Gastroesophageal sphincter (tissue), 3 donors: ENCODE measurements around the gene PRKAG2.

Experiments
- POLR2AphosphoS5 ChIP-seq: sonication (generic); formaldehyde crosslinking; IDR thresholded peaks from one replicate; pipeline ENCODE4 v1.6.1; 2017; ENCODE audit warnings: antibody characterized with exemption
- TF ChIP-seq, protein P1 (sequence below), 4 experiments: fragments of 200-600 bp in 2 of 4; fragments of 450-650 bp in 2 of 4; sonication (generic) in 1 of 4; IDR thresholded peaks; one replicate each; pipeline ENCODE4 v1.5.1; 2017 to 2019; ENCODE audit warnings: antibody characterized with exemption in 4 of 4, mild to moderate bottlenecking in 2 of 4, moderate library complexity in 2 of 4

DNA sequence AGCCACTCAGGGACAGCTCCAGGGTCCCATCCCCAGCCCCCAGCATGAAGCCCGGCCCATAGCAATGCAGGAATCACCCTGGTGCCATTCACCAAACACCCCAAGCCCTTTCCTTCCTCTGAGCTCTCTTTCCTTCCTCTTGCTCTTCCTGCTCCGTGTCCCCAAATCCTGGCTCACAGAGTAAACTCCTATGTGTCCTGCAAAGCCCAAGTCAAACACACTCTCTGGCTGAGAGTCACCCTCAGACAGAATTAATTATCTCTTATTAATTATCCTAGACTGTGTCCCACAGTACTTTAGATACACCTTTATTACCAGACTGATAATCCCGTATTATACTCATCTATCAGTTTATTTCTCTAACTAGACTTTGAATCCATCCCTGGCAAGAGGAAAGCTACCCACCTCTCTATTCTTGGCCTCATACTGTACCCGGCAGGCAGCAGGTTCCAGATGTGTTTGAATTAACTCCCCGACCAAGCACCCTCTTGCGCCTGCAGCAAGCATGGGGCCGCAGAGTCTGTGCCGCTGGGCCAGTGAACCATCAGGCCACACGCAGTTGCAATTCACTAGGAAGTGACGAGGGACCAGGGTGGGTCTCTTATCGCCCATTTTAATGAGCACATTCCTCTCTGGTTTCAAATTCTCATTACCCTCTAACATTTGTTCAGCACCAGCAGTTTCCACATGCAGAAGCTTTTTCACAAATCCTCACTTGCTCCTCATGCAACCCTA lies 86.7 kb downstream of the PRKAG2 start:
- TF ChIP-seq, protein P1, sequence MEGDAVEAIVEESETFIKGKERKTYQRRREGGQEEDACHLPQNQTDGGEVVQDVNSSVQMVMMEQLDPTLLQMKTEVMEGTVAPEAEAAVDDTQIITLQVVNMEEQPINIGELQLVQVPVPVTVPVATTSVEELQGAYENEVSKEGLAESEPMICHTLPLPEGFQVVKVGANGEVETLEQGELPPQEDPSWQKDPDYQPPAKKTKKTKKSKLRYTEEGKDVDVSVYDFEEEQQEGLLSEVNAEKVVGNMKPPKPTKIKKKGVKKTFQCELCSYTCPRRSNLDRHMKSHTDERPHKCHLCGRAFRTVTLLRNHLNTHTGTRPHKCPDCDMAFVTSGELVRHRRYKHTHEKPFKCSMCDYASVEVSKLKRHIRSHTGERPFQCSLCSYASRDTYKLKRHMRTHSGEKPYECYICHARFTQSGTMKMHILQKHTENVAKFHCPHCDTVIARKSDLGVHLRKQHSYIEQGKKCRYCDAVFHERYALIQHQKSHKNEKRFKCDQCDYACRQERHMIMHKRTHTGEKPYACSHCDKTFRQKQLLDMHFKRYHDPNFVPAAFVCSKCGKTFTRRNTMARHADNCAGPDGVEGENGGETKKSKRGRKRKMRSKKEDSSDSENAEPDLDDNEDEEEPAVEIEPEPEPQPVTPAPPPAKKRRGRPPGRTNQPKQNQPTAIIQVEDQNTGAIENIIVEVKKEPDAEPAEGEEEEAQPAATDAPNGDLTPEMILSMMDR (IDR thresholded peaks at IDR 0.05) = no peak
- TF ChIP-seq POLR2AphosphoS5 = no peak
